Upper lobe of left lung (tissue), 6 donors: ENCODE results near the gene ABCA13. TPM values are rescaled to one million over a fixed set of nuclear protein-coding genes. Genes with fewer than 3 reads are reported as not detected.

Source experiments
- ATAC-seq, 2 donors: fragments of 200-7000 bp; cut with Tn5 transposase; one replicate each; pipeline ENCODE4 v1.9.1; 2022; ENCODE audit warnings: mild to moderate bottlenecking in 2 of 2, moderate library complexity in 2 of 2; ENCODE audit not compliant: low FRiP score in 2 of 2
- DNase-seq, 2 donors: peaks; one replicate each; pipeline ENCODE4 v3.0.0-alpha.2; 2019 to 2020
- H3K27ac ChIP-seq, 4 donors: fragments of 200-600 bp; sonication (generic); one replicate each; pipeline ENCODE4 v1.5.1; 2016 to 2019
- H3K27me3 ChIP-seq, 4 donors: fragments of 200-600 bp; sonication (generic); one replicate each; pipeline ENCODE4 v1.5.1; 2017 to 2019
- H3K36me3 ChIP-seq, 4 donors: fragments of 200-600 bp; sonication (generic); one replicate each; pipeline ENCODE4 v1.5.1; 2016 to 2019
- H3K4me1 ChIP-seq, 4 donors: fragments of 200-600 bp; sonication (generic); one replicate each; pipeline ENCODE4 v1.5.1; 2018 to 2019
- H3K4me3 ChIP-seq, 4 donors: fragments of 200-600 bp; sonication (generic); one replicate each; pipeline ENCODE4 v1.5.1; 2017 to 2019; ENCODE audit warnings: mild to moderate bottlenecking in 2 of 4, moderate library complexity in 1 of 4
- H3K9me3 ChIP-seq, 4 donors: fragments of 200-600 bp; sonication (generic); one replicate each; pipeline ENCODE4 v1.5.1; 2018 to 2019
- EP300 ChIP-seq, 4 donors: sonication (generic); formaldehyde crosslinking; IDR thresholded peaks; one replicate each; pipeline ENCODE4 v1.5.1; 2017; ENCODE audit warnings: antibody characterized with exemption in 4 of 4, control low read depth in 2 of 4
- POLR2A ChIP-seq, 4 donors: fragments of 450-650 bp; IDR thresholded peaks; one replicate each; pipeline ENCODE4 v1.5.1; 2016 to 2017; ENCODE audit warnings: antibody characterized with exemption in 4 of 4, mild to moderate bottlenecking in 2 of 4
- POLR2AphosphoS5 ChIP-seq, 2 donors: sonication (generic); formaldehyde crosslinking; IDR thresholded peaks; one replicate each; pipeline ENCODE4 v1.5.1; 2017; ENCODE audit warnings: antibody characterized with exemption in 2 of 2
- WGBS, 2 donors: methylation state at CpG; one replicate each; pipeline ENCODE4 v1.1.5; 2017 to 2018; 5-methylcytosine and 5-hydroxymethylcytosine counted together
- total RNA-seq, 6 donors: library from RNA; depleted of rRNA in 4 of 6; stranded (reverse); fragments of >200 nt in 4 of 6; gene quantifications; one replicate each; pipeline versions ENCODE4 v1.1.0 to v1.2.1, GENCODE V29; 2016 to 2021
- TF ChIP-seq, protein P1 (sequence below), 6 experiments: fragments of 450-650 bp in 4 of 6; fragments of 200-600 bp in 2 of 6; sonication (generic) in 2 of 6; IDR thresholded peaks; one replicate each; pipeline ENCODE4 v1.5.1; 2016 to 2019; ENCODE audit warnings: antibody characterized with exemption in 6 of 6
- donor health status: DM: no; HTN: no; CAD: no; lungs with moderate emphysema.
- donor health status: DM: no; HTN: yes; CAD: no; lungs with severe emphysema.

ABCA13 gene
- total RNA-seq, 6 donors from 2014 or later, result 0.49 to 27.7 (median 7.1) TPM

DNA sequence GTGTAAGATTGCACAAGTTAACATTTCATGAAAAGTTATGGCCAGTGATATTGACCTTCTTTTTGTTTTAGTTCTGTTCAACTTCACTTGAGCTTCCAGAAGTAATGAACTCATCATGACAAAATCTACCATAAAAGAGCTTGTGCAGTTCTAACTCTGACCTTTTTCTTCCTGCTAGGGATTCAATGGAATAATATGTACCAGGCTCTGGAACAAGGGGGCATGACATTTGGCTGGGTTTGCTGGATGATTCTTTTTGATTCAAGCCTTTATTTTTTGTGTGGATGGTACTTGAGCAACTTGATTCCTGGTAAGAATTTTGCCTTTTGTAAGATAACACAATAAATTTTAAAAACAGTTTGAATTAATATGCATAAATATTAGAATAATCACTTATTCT is 205.0 kb downstream of the ABCA13 start:
- peaks cover 0 to 1% (median 0%) of the 10 kb centered on the region in 4 donors for H3K9me3 ChIP-seq
- ATAC-seq (no peak), DNase-seq (no peak)
- no peak overlapping the region for H3K4me3 ChIP-seq
- no peaks in the 10 kb centered on the region for H3K27me3 ChIP-seq
- no peaks in the 10 kb centered on the region for H3K4me1 ChIP-seq
- no peak for TF ChIP-seq POLR2A (IDR thresholded peaks at IDR 0.05)
- no peak for TF ChIP-seq POLR2AphosphoS5 (IDR thresholded peaks at IDR 0.05)
- no peak for TF ChIP-seq EP300 (IDR thresholded peaks at IDR 0.05)
- TF ChIP-seq, protein P1, sequence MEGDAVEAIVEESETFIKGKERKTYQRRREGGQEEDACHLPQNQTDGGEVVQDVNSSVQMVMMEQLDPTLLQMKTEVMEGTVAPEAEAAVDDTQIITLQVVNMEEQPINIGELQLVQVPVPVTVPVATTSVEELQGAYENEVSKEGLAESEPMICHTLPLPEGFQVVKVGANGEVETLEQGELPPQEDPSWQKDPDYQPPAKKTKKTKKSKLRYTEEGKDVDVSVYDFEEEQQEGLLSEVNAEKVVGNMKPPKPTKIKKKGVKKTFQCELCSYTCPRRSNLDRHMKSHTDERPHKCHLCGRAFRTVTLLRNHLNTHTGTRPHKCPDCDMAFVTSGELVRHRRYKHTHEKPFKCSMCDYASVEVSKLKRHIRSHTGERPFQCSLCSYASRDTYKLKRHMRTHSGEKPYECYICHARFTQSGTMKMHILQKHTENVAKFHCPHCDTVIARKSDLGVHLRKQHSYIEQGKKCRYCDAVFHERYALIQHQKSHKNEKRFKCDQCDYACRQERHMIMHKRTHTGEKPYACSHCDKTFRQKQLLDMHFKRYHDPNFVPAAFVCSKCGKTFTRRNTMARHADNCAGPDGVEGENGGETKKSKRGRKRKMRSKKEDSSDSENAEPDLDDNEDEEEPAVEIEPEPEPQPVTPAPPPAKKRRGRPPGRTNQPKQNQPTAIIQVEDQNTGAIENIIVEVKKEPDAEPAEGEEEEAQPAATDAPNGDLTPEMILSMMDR (IDR thresholded peaks at IDR 0.05), result no peak
- no peaks in the 10 kb centered on the region for H3K36me3 ChIP-seq
- no peak overlapping the region for H3K27ac ChIP-seq

DNA sequence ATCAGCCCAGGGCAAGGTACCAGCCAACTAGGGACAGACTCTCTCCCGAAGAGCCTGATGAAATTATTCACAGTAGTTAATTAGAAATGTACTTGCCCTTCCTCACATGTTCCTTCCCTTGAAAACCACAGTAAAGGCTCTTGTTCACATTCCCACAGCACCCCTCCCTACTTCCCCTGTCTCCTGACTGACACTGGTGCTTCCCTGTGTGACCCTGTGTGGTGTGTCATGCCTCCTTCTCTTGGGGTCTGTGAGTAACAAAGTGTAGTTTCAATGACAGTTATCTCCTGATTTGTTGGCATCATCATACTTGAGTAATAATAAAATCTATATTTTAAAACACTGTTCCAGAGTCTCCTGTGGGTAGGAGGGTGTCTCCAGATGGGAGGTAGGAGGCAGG is 209.7 kb downstream of the ABCA13 start:
- Histone ChIP-seq H3K9me3 (no peaks in the 10 kb centered on the region), H3K27ac (no peak overlapping the region), H3K4me3 (no peak overlapping the region), H3K36me3 (no peaks in the 10 kb centered on the region), H3K4me1 (no peaks in the 10 kb centered on the region), H3K27me3 (no peaks in the 10 kb centered on the region)
- ATAC-seq (no peak), DNase-seq (no peak)
- TF ChIP-seq POLR2AphosphoS5 (IDR thresholded peaks at IDR 0.05) (no peak), EP300 (IDR thresholded peaks at IDR 0.05) (no peak), POLR2A (IDR thresholded peaks at IDR 0.05) (no peak)
- TF ChIP-seq, protein P1 (IDR thresholded peaks at IDR 0.05), result no peak
- 75 to 76% methylated on average over 1 of the region's 1 CpG for WGBS, 2 donors

DNA sequence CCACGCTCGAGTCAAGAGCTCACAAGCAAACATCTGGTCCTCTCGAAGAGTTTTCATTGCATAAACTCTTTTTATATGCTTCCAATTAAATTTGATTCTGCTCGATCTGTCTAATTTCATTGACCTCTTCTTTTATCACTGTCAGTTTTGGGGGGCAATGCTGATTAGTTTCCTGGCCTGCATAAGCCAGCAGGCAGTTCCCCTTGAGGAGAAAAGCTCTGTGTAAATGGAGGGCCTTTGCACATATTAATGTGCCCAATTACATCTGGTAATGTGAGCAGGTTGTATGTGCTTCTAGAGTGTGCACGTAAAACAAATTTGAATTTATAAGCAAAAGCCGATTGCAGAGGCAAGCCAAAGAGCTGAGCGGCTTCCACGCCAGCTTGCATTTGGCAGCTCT is 210.3 kb downstream of the ABCA13 start:
- no peaks in the 10 kb centered on the region for H3K36me3 ChIP-seq
- TF ChIP-seq EP300 (IDR thresholded peaks at IDR 0.05), result no peak
- no peaks in the 10 kb centered on the region for H3K9me3 ChIP-seq
- H3K4me1 ChIP-seq, result no peaks in the 10 kb centered on the region
- ATAC-seq, result no peak
- H3K27ac ChIP-seq, result no peak overlapping the region
- WGBS, 2 donors, result 81 to 85% methylated on average over 8 of the region's 8 CpGs
- DNase-seq, result no peak
- no peaks in the 10 kb centered on the region for H3K27me3 ChIP-seq
- no peak overlapping the region for H3K4me3 ChIP-seq

DNA sequence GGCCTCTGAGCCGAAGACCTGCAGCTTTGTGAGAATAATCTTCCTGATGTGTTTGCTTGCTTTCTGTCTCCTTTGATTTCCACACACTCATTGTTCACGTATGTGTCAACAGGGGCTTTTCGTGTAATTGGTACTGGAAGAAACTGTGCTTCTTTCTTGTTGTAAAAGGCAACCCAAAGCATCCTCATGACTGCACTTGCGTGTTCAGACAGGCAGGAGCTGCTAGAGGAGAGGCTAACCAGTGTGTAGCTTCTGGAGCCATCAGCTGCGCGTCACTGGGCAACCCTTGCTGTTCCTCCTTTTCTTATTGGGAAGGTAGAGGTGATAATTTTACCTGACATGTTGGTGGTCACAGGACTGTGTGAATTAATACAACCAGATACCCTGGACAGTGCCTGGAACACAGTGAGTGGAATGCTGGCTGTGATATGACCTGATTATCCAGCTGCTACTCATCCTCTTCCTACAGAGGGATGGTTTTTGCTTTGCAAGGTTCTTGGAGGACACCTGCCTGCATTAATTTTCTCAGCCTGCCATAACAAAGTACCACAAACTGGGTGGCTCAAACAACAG is 213.0 kb downstream of the ABCA13 start:
- no peak overlapping the region for H3K27ac ChIP-seq
- no peaks in the 10 kb centered on the region for H3K27me3 ChIP-seq
- no peak overlapping the region for H3K4me3 ChIP-seq
- H3K4me1 ChIP-seq, result peaks cover 0 to 2% (median under 1%) of the 10 kb centered on the region in 4 donors
- TF ChIP-seq POLR2AphosphoS5 (IDR thresholded peaks at IDR 0.05), result no peak
- TF ChIP-seq, protein P1 (IDR thresholded peaks at IDR 0.05), result no peak
- no peak for TF ChIP-seq POLR2A (IDR thresholded peaks at IDR 0.05)
- no peak for TF ChIP-seq EP300 (IDR thresholded peaks at IDR 0.05)
- no peak for DNase-seq
- H3K36me3 ChIP-seq, result no peaks in the 10 kb centered on the region
- WGBS, 2 donors, result 84 to 91% methylated on average over 6 of the region's 6 CpGs
- no peaks in the 10 kb centered on the region for H3K9me3 ChIP-seq
- no peak for ATAC-seq

DNA sequence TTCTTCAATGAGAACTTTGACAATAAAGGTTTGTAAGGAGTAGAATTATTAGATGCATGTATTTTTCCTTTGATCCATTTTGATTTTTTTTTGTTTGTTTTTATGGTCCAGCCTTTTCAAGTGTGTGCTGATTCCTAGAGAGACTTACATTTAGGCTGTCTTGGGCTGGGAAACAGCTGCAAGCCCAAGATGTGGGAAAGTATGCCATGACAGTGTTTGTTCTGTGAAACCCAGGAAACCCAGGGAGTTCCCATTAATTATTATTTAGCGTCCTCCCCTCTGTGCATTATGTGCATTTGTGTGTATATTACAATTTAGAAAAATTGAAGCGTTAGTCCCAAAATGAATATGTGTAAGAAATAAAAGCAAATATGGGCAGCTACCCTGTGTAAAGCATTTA is 216.7 kb downstream of the ABCA13 start:
- Histone ChIP-seq H3K4me1 (peaks cover 2 to 10% (median 6%) of the 10 kb centered on the region in 4 donors), H3K36me3 (no peaks in the 10 kb centered on the region), H3K9me3 (no peaks in the 10 kb centered on the region), H3K27ac (no peak overlapping the region), H3K27me3 (no peaks in the 10 kb centered on the region), H3K4me3 (no peak overlapping the region)
- DNase-seq, result no peak
- TF ChIP-seq EP300 (IDR thresholded peaks at IDR 0.05) (no peak), POLR2A (IDR thresholded peaks at IDR 0.05) (no peak), POLR2AphosphoS5 (IDR thresholded peaks at IDR 0.05) (no peak)
- ATAC-seq, result no peak
- WGBS, 2 donors, result 72 to 81% methylated on average over 2 of the region's 2 CpGs

DNA sequence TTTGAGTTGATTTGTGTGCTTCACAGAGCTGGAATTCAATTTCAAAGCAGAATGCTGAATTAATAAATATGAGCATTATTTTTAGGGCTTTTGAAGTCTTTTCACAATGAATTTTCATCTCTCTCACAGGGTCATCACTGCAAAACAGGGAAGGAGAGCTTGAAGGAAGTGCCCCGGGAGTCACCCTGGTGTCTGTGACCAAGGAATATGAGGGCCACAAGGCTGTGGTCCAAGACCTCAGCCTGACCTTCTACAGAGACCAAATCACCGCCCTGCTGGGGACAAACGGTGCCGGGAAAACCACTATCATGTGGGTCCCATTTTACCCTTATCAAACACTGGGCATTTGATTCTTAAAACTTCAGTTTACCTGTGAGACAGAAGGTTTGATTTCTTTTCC is 217.7 kb downstream of the ABCA13 start:
- peak in 1 of 2 donors; percentile 54 for ATAC-seq
- 72 to 80% methylated on average over 4 of the region's 4 CpGs for WGBS, 2 donors
- no peaks in the 10 kb centered on the region for H3K36me3 ChIP-seq
- H3K9me3 ChIP-seq, result no peaks in the 10 kb centered on the region
- no peak overlapping the region for H3K4me3 ChIP-seq
- peaks cover 2 to 10% (median 6%) of the 10 kb centered on the region in 4 donors for H3K4me1 ChIP-seq
- no peaks in the 10 kb centered on the region for H3K27me3 ChIP-seq
- peak in 1 of 2 donors; percentile 43 for DNase-seq
- H3K27ac ChIP-seq, result peak overlapping the region in 1 of 4 donors; percentile 82
- no peak for TF ChIP-seq EP300 (IDR thresholded peaks at IDR 0.05)
- TF ChIP-seq POLR2AphosphoS5 (IDR thresholded peaks at IDR 0.05), result no peak
- TF ChIP-seq, protein P1 (IDR thresholded peaks at IDR 0.05), result no peak
- no peak for TF ChIP-seq POLR2A (IDR thresholded peaks at IDR 0.05)
